ENCODE measurements around the gene PTGDR2. TPM values are rescaled to one million over a fixed set of nuclear protein-coding genes. Genes with fewer than 3 reads are reported as not detected.

Gene PTGDR2
- under 1 TPM; 0.23 to 0.45 (median 0.35) TPM for total RNA-seq

GRCh38 chr11:60855726-60856633, at the start of gene PTGDR2:
PTGDR2 (minus strand) TSS chr11:60855950; CDS start chr11:60853722, 2,228 bp downstream.
- Mint-ChIP-seq H3K4me3 (no peak within 1 kb of the TSS), H3K36me3 (ENCODE audit: insufficient read depth) (peaks cover 10% of the 10 kb centered on the region), H3K9me3 (no peaks in the 10 kb centered on the region), H3K27me3 (ENCODE audit: low read depth) (no peaks in the 10 kb centered on the region), H3K4me1 (ENCODE audit: low read depth) (peaks cover 18% of the 10 kb centered on the region)
- ATAC-seq (peak in 1 of 2 donors; percentile 50), DNase-seq (no peak)

- no peaks in the 10 kb centered on the region for H3K27me3 Mint-ChIP-seq (ENCODE audit: low read depth)
- H3K4me1 Mint-ChIP-seq (ENCODE audit: low read depth), result peaks cover 35% of the 10 kb centered on the region
- H3K36me3 Mint-ChIP-seq (ENCODE audit: insufficient read depth), result peaks cover 21% of the 10 kb centered on the region
- H3K4me3 Mint-ChIP-seq, result peak overlapping the region; percentile 92
- no peaks in the 10 kb centered on the region for H3K9me3 Mint-ChIP-seq
- DNase-seq (no peak), ATAC-seq (no peak)
Measured at GRCh38 chr11:60905047-60905446, 49.3 kb upstream of the PTGDR2 start.

GRCh38 chr11:60902625-60903024, 46.9 kb upstream of the PTGDR2 start:
- no peak for ATAC-seq
- Mint-ChIP-seq H3K4me3 (no peak overlapping the region), H3K36me3 (ENCODE audit: insufficient read depth) (peaks cover 40% of the 10 kb centered on the region), H3K9me3 (no peaks in the 10 kb centered on the region), H3K27me3 (ENCODE audit: low read depth) (no peaks in the 10 kb centered on the region), H3K4me1 (ENCODE audit: low read depth) (peaks cover 35% of the 10 kb centered on the region)
- no peak for DNase-seq

- H3K4me1 Mint-ChIP-seq (ENCODE audit: low read depth), result peaks cover 27% of the 10 kb centered on the region
- ATAC-seq (no peak), DNase-seq (no peak)
- H3K9me3 Mint-ChIP-seq, result no peaks in the 10 kb centered on the region
- H3K27me3 Mint-ChIP-seq (ENCODE audit: low read depth), result no peaks in the 10 kb centered on the region
- H3K4me3 Mint-ChIP-seq, result no peak overlapping the region
- peaks cover 55% of the 10 kb centered on the region for H3K36me3 Mint-ChIP-seq (ENCODE audit: insufficient read depth)
Measured at GRCh38 chr11:60900673-60901404, 45.1 kb upstream of the PTGDR2 start.

- Mint-ChIP-seq H3K36me3 (ENCODE audit: insufficient read depth) (peaks cover 60% of the 10 kb centered on the region), H3K4me3 (no peak overlapping the region), H3K9me3 (no peaks in the 10 kb centered on the region), H3K4me1 (ENCODE audit: low read depth) (peaks cover 20% of the 10 kb centered on the region), H3K27me3 (ENCODE audit: low read depth) (no peaks in the 10 kb centered on the region)
- ATAC-seq (no peak), DNase-seq (no peak)
Measured at GRCh38 chr11:60899977-60900376, 44.2 kb upstream of the PTGDR2 start.

GRCh38 chr11:60899046-60899936, 43.5 kb upstream of the PTGDR2 start:
- Mint-ChIP-seq H3K9me3 (no peaks in the 10 kb centered on the region), H3K27me3 (ENCODE audit: low read depth) (no peaks in the 10 kb centered on the region), H3K36me3 (ENCODE audit: insufficient read depth) (peaks cover 65% of the 10 kb centered on the region), H3K4me3 (no peak overlapping the region), H3K4me1 (ENCODE audit: low read depth) (peaks cover 14% of the 10 kb centered on the region)
- peak; percentile 76 to 86 for ATAC-seq
- no peak for DNase-seq

GRCh38 chr11:60897496-60897895, 41.7 kb upstream of the PTGDR2 start:
- DNase-seq (no peak), ATAC-seq (no peak)
- Mint-ChIP-seq H3K36me3 (ENCODE audit: insufficient read depth) (peaks cover 56% of the 10 kb centered on the region), H3K27me3 (ENCODE audit: low read depth) (no peaks in the 10 kb centered on the region), H3K4me1 (ENCODE audit: low read depth) (peaks cover 1% of the 10 kb centered on the region), H3K9me3 (no peaks in the 10 kb centered on the region), H3K4me3 (no peak overlapping the region)

- Mint-ChIP-seq H3K36me3 (ENCODE audit: insufficient read depth) (peaks cover 61% of the 10 kb centered on the region), H3K4me3 (no peak overlapping the region), H3K4me1 (ENCODE audit: low read depth) (no peaks in the 10 kb centered on the region), H3K9me3 (no peaks in the 10 kb centered on the region), H3K27me3 (ENCODE audit: low read depth) (no peaks in the 10 kb centered on the region)
- no peak for DNase-seq
- ATAC-seq, result no peak
Measured at GRCh38 chr11:60895687-60896086, 39.9 kb upstream of the PTGDR2 start.

GRCh38 chr11:60891103-60891741, 35.5 kb upstream of the PTGDR2 start:
- Mint-ChIP-seq H3K36me3 (ENCODE audit: insufficient read depth) (peaks cover 40% of the 10 kb centered on the region), H3K9me3 (no peaks in the 10 kb centered on the region)

GRCh38 chr11:60890696-60891095, 34.9 kb upstream of the PTGDR2 start:
- ATAC-seq (no peak), DNase-seq (no peak)
- no peaks in the 10 kb centered on the region for H3K9me3 Mint-ChIP-seq
- H3K4me1 Mint-ChIP-seq (ENCODE audit: low read depth), result no peaks in the 10 kb centered on the region
- no peaks in the 10 kb centered on the region for H3K27me3 Mint-ChIP-seq (ENCODE audit: low read depth)
- H3K4me3 Mint-ChIP-seq, result no peak overlapping the region
- peaks cover 39% of the 10 kb centered on the region for H3K36me3 Mint-ChIP-seq (ENCODE audit: insufficient read depth)

More at GRCh38 chr11:60891103-60891741, 35.5 kb upstream of the PTGDR2 start:
- H3K4me1 Mint-ChIP-seq (ENCODE audit: low read depth), result no peaks in the 10 kb centered on the region
- H3K27me3 Mint-ChIP-seq (ENCODE audit: low read depth), result no peaks in the 10 kb centered on the region
- DNase-seq (no peak), ATAC-seq (no peak)
- H3K4me3 Mint-ChIP-seq, result no peak overlapping the region

GRCh38 chr11:60889869-60890311, 34.1 kb upstream of the PTGDR2 start:
- no peak overlapping the region for H3K4me3 Mint-ChIP-seq
- DNase-seq (no peak), ATAC-seq (no peak)
- H3K9me3 Mint-ChIP-seq, result no peaks in the 10 kb centered on the region
- H3K27me3 Mint-ChIP-seq (ENCODE audit: low read depth), result no peaks in the 10 kb centered on the region
- H3K4me1 Mint-ChIP-seq (ENCODE audit: low read depth), result no peaks in the 10 kb centered on the region
- peaks cover 38% of the 10 kb centered on the region for H3K36me3 Mint-ChIP-seq (ENCODE audit: insufficient read depth)

GRCh38 chr11:60887556-60887955, 31.8 kb upstream of the PTGDR2 start:
- Mint-ChIP-seq H3K4me3 (no peak overlapping the region), H3K4me1 (ENCODE audit: low read depth) (no peaks in the 10 kb centered on the region), H3K9me3 (no peaks in the 10 kb centered on the region), H3K36me3 (ENCODE audit: insufficient read depth) (peaks cover 45% of the 10 kb centered on the region), H3K27me3 (ENCODE audit: low read depth) (no peaks in the 10 kb centered on the region)
- DNase-seq (no peak), ATAC-seq (peak; percentile 67 to 86)

GRCh38 chr11:60880643-60881282, 25.0 kb upstream of the PTGDR2 start:
- no peak overlapping the region for H3K4me3 Mint-ChIP-seq
- H3K36me3 Mint-ChIP-seq (ENCODE audit: insufficient read depth), result peaks cover 47% of the 10 kb centered on the region
- H3K27me3 Mint-ChIP-seq (ENCODE audit: low read depth), result no peaks in the 10 kb centered on the region
- ATAC-seq (no peak), DNase-seq (no peak)
- no peaks in the 10 kb centered on the region for H3K4me1 Mint-ChIP-seq (ENCODE audit: low read depth)
- no peaks in the 10 kb centered on the region for H3K9me3 Mint-ChIP-seq
